ENCODE measurements around the gene MCFD2. TPM values are rescaled to one million over a fixed set of nuclear protein-coding genes. Genes with fewer than 3 reads are reported as not detected.

The MCFD2 gene
- total RNA-seq, 1 experiment from 2014 or later = 84.9 TPM

GRCh38 chr2:46939626-46940359 lies 24.2 kb upstream of the MCFD2 start:
- TF ChIP-seq POLR2AphosphoS5 (IDR thresholded peaks at IDR 0.05; ENCODE audit: low read depth, low read length) (no peak), TCF7L2 (IDR thresholded peaks at IDR 0.05; ENCODE audit: low read depth, low read length) (no peak), REST (IDR thresholded peaks at IDR 0.05; ENCODE audit: insufficient read depth in 1 of 2, low read depth in 2 of 2, low read length in 1 of 2) (no peak), SIN3A (IDR thresholded peaks at IDR 0.05; ENCODE audit: borderline replicate concordance, insufficient read depth, low read depth, low read length) (no peak), CTCF (IDR thresholded peaks at IDR 0.05) (no peak)
- H3K27me3 ChIP-seq (ENCODE audit: control insufficient read depth, insufficient read depth, low read length) = no peaks in the 10 kb centered on the region
- peaks cover 17% of the 10 kb centered on the region for H3K4me1 ChIP-seq (ENCODE audit: control insufficient read depth, insufficient read depth, low read length)
- H3K9me3 ChIP-seq (ENCODE audit: control insufficient read depth, insufficient read depth, low read depth, low read length) = no peaks in the 10 kb centered on the region
- ChIA-PET CTCF (no interaction called here), POLR2A (no interaction called here)
- peak overlapping the region; percentile 78 for H3K27ac ChIP-seq (ENCODE audit: low read length)
- intact Hi-C loops (cut with micrococcal nuclease; ENCODE audit: unreplicated experiment) = no loop called here
- in situ Hi-C loops (cut with HindIII; ENCODE audit: low pct_unique_long_range_greater_than_20kb, low sequenced_read_pairs) = no loop called here
- DNase-seq (ENCODE audit: low read depth, low spot score) (no peak), ATAC-seq (no peak)
- peak overlapping the region in 1 of 2 experiments; percentile 64; a peak in 3 of 4 replicates for H3K4me3 ChIP-seq (ENCODE audit: low read depth in 2 of 2, low read length in 2 of 2)
- TSS peak; percentile 85 for BruUV-seq (replicated peaks)
- H3K36me3 ChIP-seq (ENCODE audit: control insufficient read depth, insufficient read depth, low read length) = no peaks in the 10 kb centered on the region

- Histone ChIP-seq H3K27me3 (ENCODE audit: control insufficient read depth, insufficient read depth, low read length) (no peaks in the 10 kb centered on the region), H3K27ac (ENCODE audit: low read length) (no peak overlapping the region), H3K4me3 (ENCODE audit: low read depth in 2 of 2, low read length in 2 of 2) (no peak overlapping the region), H3K9me3 (ENCODE audit: control insufficient read depth, insufficient read depth, low read depth, low read length) (no peaks in the 10 kb centered on the region), H3K36me3 (ENCODE audit: control insufficient read depth, insufficient read depth, low read length) (no peaks in the 10 kb centered on the region), H3K4me1 (ENCODE audit: control insufficient read depth, insufficient read depth, low read length) (peaks cover 16% of the 10 kb centered on the region)
- POLR2A ChIA-PET = no interaction called here
- TF ChIP-seq CTCF (IDR thresholded peaks at IDR 0.05) = peak; percentile 65
- TF ChIP-seq REST (IDR thresholded peaks at IDR 0.05; ENCODE audit: insufficient read depth in 1 of 2, low read depth in 2 of 2, low read length in 1 of 2) = no peak
- in situ Hi-C loops (cut with HindIII; ENCODE audit: low pct_unique_long_range_greater_than_20kb, low sequenced_read_pairs) = no loop called here
- no peak for DNase-seq (ENCODE audit: low read depth, low spot score)
- intact Hi-C loops (cut with micrococcal nuclease; ENCODE audit: unreplicated experiment) = no loop called here
- no TSS peak for BruUV-seq (replicated peaks)
- CTCF ChIA-PET = interaction anchor here (0.7 kb wide), 1 partner anchor 14 kb away, joined by 10 read pairs; no protein-coding TSS in a partner anchor
- no peak for ATAC-seq
Measured at GRCh38 chr2:46937471-46937901, 21.9 kb upstream of the MCFD2 start.
